ENCODE results near the gene METTL8.

DNA sequence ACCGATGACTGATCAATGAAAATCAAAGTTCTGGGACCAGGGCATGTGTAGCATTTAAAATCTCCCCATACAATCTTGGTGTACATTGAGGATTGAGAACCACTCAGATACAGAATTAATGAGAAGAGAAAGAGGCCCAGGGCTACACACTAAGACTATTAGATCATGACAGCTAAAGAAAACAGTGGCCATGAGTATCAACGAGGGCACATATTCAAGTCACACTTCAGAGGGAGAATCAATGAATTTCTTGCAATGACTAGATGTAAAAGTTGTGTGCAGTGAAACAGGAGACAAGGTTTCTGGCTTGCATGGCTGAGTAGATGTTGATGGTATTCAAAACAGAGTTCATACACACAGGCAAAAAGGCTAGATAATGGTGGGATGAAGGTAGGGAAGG, 29.1 kb downstream of the METTL8 start:
- TF ChIP-seq POLR2A (IDR thresholded peaks at IDR 0.05) (no peak), POLR2AphosphoS5 (IDR thresholded peaks at IDR 0.05) (no peak), EP300 (IDR thresholded peaks at IDR 0.05) (no peak)
- TF ChIP-seq, protein P1, sequence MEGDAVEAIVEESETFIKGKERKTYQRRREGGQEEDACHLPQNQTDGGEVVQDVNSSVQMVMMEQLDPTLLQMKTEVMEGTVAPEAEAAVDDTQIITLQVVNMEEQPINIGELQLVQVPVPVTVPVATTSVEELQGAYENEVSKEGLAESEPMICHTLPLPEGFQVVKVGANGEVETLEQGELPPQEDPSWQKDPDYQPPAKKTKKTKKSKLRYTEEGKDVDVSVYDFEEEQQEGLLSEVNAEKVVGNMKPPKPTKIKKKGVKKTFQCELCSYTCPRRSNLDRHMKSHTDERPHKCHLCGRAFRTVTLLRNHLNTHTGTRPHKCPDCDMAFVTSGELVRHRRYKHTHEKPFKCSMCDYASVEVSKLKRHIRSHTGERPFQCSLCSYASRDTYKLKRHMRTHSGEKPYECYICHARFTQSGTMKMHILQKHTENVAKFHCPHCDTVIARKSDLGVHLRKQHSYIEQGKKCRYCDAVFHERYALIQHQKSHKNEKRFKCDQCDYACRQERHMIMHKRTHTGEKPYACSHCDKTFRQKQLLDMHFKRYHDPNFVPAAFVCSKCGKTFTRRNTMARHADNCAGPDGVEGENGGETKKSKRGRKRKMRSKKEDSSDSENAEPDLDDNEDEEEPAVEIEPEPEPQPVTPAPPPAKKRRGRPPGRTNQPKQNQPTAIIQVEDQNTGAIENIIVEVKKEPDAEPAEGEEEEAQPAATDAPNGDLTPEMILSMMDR (IDR thresholded peaks at IDR 0.05): no peak

All from upper lobe of left lung (tissue), 4 donors.